H1 (cell line): ENCODE data around the gene ETS1. TPM values are rescaled to one million over a fixed set of nuclear protein-coding genes. Genes with fewer than 3 reads are reported as not detected.

Source experiments
- CTCF ChIA-PET: fragments of 300-600 bp; sonication (Branson Sonifier 250); formaldehyde crosslinking; loops from one replicate; lab custom pipeline; 2021; ENCODE audit not compliant: partially characterized antibody; lab: Charles Lee
- POLR2A ChIA-PET: fragments of 300-600 bp; sonication (Branson Sonifier 250); formaldehyde crosslinking; loops from one replicate; lab custom pipeline; 2021; ENCODE audit warnings: inconsistent platforms; ENCODE audit not compliant: partially characterized antibody; lab: Charles Lee
- DNase-seq, 2 experiments: peaks; one replicate each; pipeline versions ENCODE4 v3.0.0 to v3.0.0-alpha.2; 2010 to 2022; ENCODE audit warnings: low spot score in 2 of 2, low read depth in 1 of 2, mixed read lengths in 1 of 2
- FAIRE-seq: peaks from 2 replicates; lab custom pipeline; 2011; peaks lifted over from hg19 to GRCh38; lab: Jason Lieb, UNC
- H2AFZ ChIP-seq: 2 replicates; pipeline ENCODE4 v1.8.1; 2012; ENCODE audit warnings: low read length, inconsistent platforms
- H2AK5ac ChIP-seq: 2 replicates; pipeline ENCODE4 v1.6.1; 2013; ENCODE audit warnings: low read depth, low read length
- H2BK120ac ChIP-seq: replicated peaks from 2 replicates; pipeline ENCODE3; 2013; ENCODE audit warnings: low read depth, low read length, inconsistent platforms
- H2BK12ac ChIP-seq: 2 replicates; pipeline ENCODE4 v1.6.1; 2013; ENCODE audit warnings: low read depth, low read length
- H2BK15ac ChIP-seq: 2 replicates; pipeline ENCODE4 v1.6.1; 2013; ENCODE audit warnings: low read length
- H2BK20ac ChIP-seq: 2 replicates; pipeline ENCODE4 v1.6.1; 2013; ENCODE audit warnings: low read length
- H2BK5ac ChIP-seq: 2 replicates; pipeline ENCODE4 v1.6.1; 2013; ENCODE audit warnings: low read depth, low read length
- H3K14ac ChIP-seq: 2 replicates; pipeline ENCODE4 v1.6.1; 2013; ENCODE audit warnings: inconsistent platforms; ENCODE audit not compliant: insufficient read length
- H3K18ac ChIP-seq: 2 replicates; pipeline ENCODE4 v1.6.1; 2013; ENCODE audit warnings: low read length; ENCODE audit errors: extremely low read depth
- H3K23ac ChIP-seq: 2 replicates; pipeline ENCODE4 v1.6.1; 2013; ENCODE audit warnings: inconsistent platforms; ENCODE audit not compliant: insufficient read length
- H3K23me2 ChIP-seq: 2 replicates; pipeline ENCODE4 v1.6.1; 2013; ENCODE audit warnings: low read depth, low read length
- H3K27ac ChIP-seq: 2 replicates; pipeline ENCODE4 v1.6.1; 2011; ENCODE audit warnings: low read depth, low read length, inconsistent platforms
- H3K27me3 ChIP-seq, 4 experiments: replicated peaks in 1 of 4; 1 replicate in 1 of 4; 2 replicates in 3 of 4; pipeline versions ENCODE4 v1.6.1 to v1.8.1; 2011 to 2013; ENCODE audit warnings: low read length in 3 of 4, mild to moderate bottlenecking in 3 of 4, inconsistent platforms in 2 of 4, mixed read lengths in 2 of 4, moderate library complexity in 1 of 4; ENCODE audit not compliant: control insufficient read depth in 3 of 4, insufficient read depth in 3 of 4; ENCODE audit errors: extremely low read depth in 1 of 4
- H3K36me3 ChIP-seq, 4 experiments: 2 replicates each; pipeline versions ENCODE4 v1.6.1 to v1.8.1; 2011 to 2013; ENCODE audit warnings: mild to moderate bottlenecking in 4 of 4, low read length in 3 of 4, moderate library complexity in 2 of 4, control low read depth in 1 of 4, inconsistent platforms in 1 of 4; ENCODE audit not compliant: insufficient read depth in 4 of 4, control insufficient read depth in 2 of 4
- H3K4ac ChIP-seq: replicated peaks from 2 replicates; pipeline ENCODE3; 2013; ENCODE audit warnings: low read length, low read depth, mixed read lengths, inconsistent platforms; ENCODE audit not compliant: insufficient read length
- H3K4me1 ChIP-seq, 4 experiments: replicated peaks in 1 of 4; 1 replicate in 1 of 4; 2 replicates in 3 of 4; pipeline versions ENCODE4 v1.6.1 to v1.8.1; 2011 to 2013; ENCODE audit warnings: low read length in 3 of 4, inconsistent platforms in 2 of 4, mixed read lengths in 1 of 4; ENCODE audit not compliant: insufficient read depth in 4 of 4, control insufficient read depth in 3 of 4
- H3K4me2 ChIP-seq, 2 experiments: 2 replicates each; pipeline versions ENCODE4 v1.6.1 to v1.8.1; 2011 to 2013; ENCODE audit warnings: low read depth in 2 of 2, low read length in 2 of 2, control low read depth in 1 of 2, inconsistent platforms in 1 of 2, mild to moderate bottlenecking in 1 of 2; ENCODE audit not compliant: insufficient read depth in 1 of 2
- H3K4me3 ChIP-seq, 4 experiments: fragments of 200-600, 300-600 bp in 1 of 4; sonication (generic), shearing (Covaris generic), sonication (Bioruptor Twin) in 1 of 4; 2 replicates each; pipeline versions ENCODE4 v1.5.1 to v1.8.1; 2011 to 2016; ENCODE audit warnings: low read length in 4 of 4, low read depth in 3 of 4, control low read depth in 2 of 4, inconsistent platforms in 2 of 4, mild to moderate bottlenecking in 2 of 4, mixed read lengths in 1 of 4, moderate library complexity in 1 of 4; ENCODE audit not compliant: insufficient read depth in 2 of 4; ENCODE audit errors: extremely low read depth in 1 of 4
- H3K56ac ChIP-seq: replicated peaks from 2 replicates; pipeline ENCODE3; 2013; ENCODE audit warnings: low read depth, mild to moderate bottlenecking, mixed read lengths, low read length, inconsistent platforms; ENCODE audit not compliant: insufficient read length
- H3K79me1 ChIP-seq: 2 replicates; pipeline ENCODE4 v1.6.1; 2013; ENCODE audit warnings: low read depth, low read length, control low read depth
- H3K79me2 ChIP-seq, 2 experiments: 2 replicates each; pipeline versions ENCODE4 v1.6.1 to v1.8.1; 2012 to 2013; ENCODE audit warnings: low read length in 2 of 2, mild to moderate bottlenecking in 2 of 2, inconsistent platforms in 1 of 2; ENCODE audit not compliant: insufficient read depth in 2 of 2, control insufficient read depth in 1 of 2
- H3K9ac ChIP-seq, 4 experiments: replicated peaks in 1 of 4; 1 replicate in 1 of 4; 2 replicates in 3 of 4; pipeline versions ENCODE4 v1.6.1 to v1.8.1; 2011 to 2013; ENCODE audit warnings: low read depth in 3 of 4, low read length in 3 of 4, control low read depth in 2 of 4, mild to moderate bottlenecking in 2 of 4, moderate library complexity in 2 of 4, inconsistent platforms in 1 of 4; ENCODE audit errors: extremely low read depth in 1 of 4
- H3K9me3 ChIP-seq, 2 experiments: 2 replicates each; pipeline versions ENCODE4 v1.6.1 to v1.8.1; 2012 to 2013; ENCODE audit warnings: mild to moderate bottlenecking in 2 of 2, moderate library complexity in 2 of 2, control low read depth in 1 of 2, inconsistent platforms in 1 of 2, low read depth in 1 of 2, low read length in 1 of 2, mixed read lengths in 1 of 2; ENCODE audit not compliant: insufficient read depth in 2 of 2
- H4K20me1 ChIP-seq, 2 experiments: replicated peaks in 1 of 2; 2 replicates each; pipeline versions ENCODE3 to v1.8.1; 2011 to 2013; ENCODE audit warnings: inconsistent platforms in 2 of 2, low read length in 2 of 2, mild to moderate bottlenecking in 1 of 2; ENCODE audit not compliant: insufficient read depth in 2 of 2, control insufficient read depth in 1 of 2
- H4K5ac ChIP-seq: 2 replicates; pipeline ENCODE4 v1.6.1; 2013; ENCODE audit warnings: low read length, low read depth, mixed read lengths, inconsistent platforms; ENCODE audit not compliant: insufficient read length
- H4K8ac ChIP-seq: 2 replicates; pipeline ENCODE4 v1.8.0; 2013; ENCODE audit warnings: mild to moderate bottlenecking, moderate library complexity, low read length, inconsistent platforms; ENCODE audit not compliant: insufficient read depth; ENCODE audit errors: extremely low read depth
- H4K91ac ChIP-seq: replicated peaks from 2 replicates; pipeline ENCODE3; 2013; ENCODE audit warnings: low read length, mixed read lengths, inconsistent platforms; ENCODE audit not compliant: insufficient read length
- CEBPB ChIP-seq: IDR thresholded peaks from 2 replicates; pipeline ENCODE4 v1.6.1; 2012; ENCODE audit warnings: low read depth, low read length
- CHD2 ChIP-seq: IDR thresholded peaks from 2 replicates; pipeline ENCODE4 v1.6.1; 2012; ENCODE audit warnings: low read length, improper control_type of control experiment
- KDM1A ChIP-seq: fragments of 200-600, 300-600 bp; sonication (generic); IDR thresholded peaks from 2 replicates; pipeline ENCODE4 v1.7.1; 2016; ENCODE audit warnings: mild to moderate bottlenecking, low read length, borderline replicate concordance
- KDM5A ChIP-seq: fragments of 200-600 bp; IDR thresholded peaks from 2 replicates; pipeline ENCODE4 v1.7.1; 2012; ENCODE audit warnings: mild to moderate bottlenecking, low read length, inconsistent platforms, mixed read lengths
- WGBS, 2 experiments: shearing (Covaris generic) in 1 of 2; methylation state at CpG; one replicate each; pipeline versions ENCODE4 v1.1.6 to v1.1.7; 2013 to 2015; ENCODE audit warnings: low lambda C conversion rate in 2 of 2, mixed read lengths in 2 of 2, inconsistent platforms in 1 of 2, low coverage in 1 of 2, missing lambda C conversion rate in 1 of 2; ENCODE audit not compliant: insufficient replicate concordance in 2 of 2, insufficient coverage in 1 of 2, insufficient read length in 1 of 2; ENCODE audit errors: extremely low coverage in 1 of 2, missing lambda C conversion rate in 1 of 2; 5-methylcytosine and 5-hydroxymethylcytosine counted together
- polyA plus RNA-seq, 7 experiments: library from polyadenylated mRNA; depleted of rRNA in 3 of 7; stranded (reverse) in 5 of 7; unstranded in 2 of 7; fragments of >200 nt in 5 of 7; fragments of 200-250 nt in 2 of 7; gene quantifications; 1 replicate in 5 of 7; 2 replicates in 1 of 7; 4 replicates in 1 of 7; pipeline versions ENCODE4 v1.2.1 to v1.2.3, GENCODE V29; 2011 to 2013; ENCODE audit warnings: missing spikeins in 2 of 7, mixed read lengths in 2 of 7
- total RNA-seq: library from RNA; stranded (reverse); fragmentation: NEBNext Ultra II Directional; extraction: Animal tissue kit (Norgen Biotek cat#: 25700); gene quantifications from 2 replicates; pipeline ENCODE4 v1.2.1, GENCODE V29; 2021
- TF ChIP-seq, protein P1 (sequence below): IDR thresholded peaks from 2 replicates; pipeline ENCODE4 v1.6.1; 2011; ENCODE audit warnings: low read depth, mild to moderate bottlenecking, low read length; ENCODE audit not compliant: insufficient read depth

ETS1 gene
- total and polyA plus RNA-seq, 2 of the 8 experiments (the other 6 are each of a cell fraction or from before 2014, with no cell fraction given), result 10.0 to 35.3 TPM

- H2AK5ac ChIP-seq, result no peak overlapping the region
- H3K79me1 ChIP-seq, result no peaks in the 10 kb centered on the region
- H2BK12ac ChIP-seq, result no peak overlapping the region
- H3K9me3 ChIP-seq, result no peaks in the 10 kb centered on the region
- no peak overlapping the region for H3K23ac ChIP-seq
- no peaks in the 10 kb centered on the region for H3K27me3 ChIP-seq
- no peak overlapping the region for H2BK20ac ChIP-seq
- TF ChIP-seq CHD2, result no peak
- TF ChIP-seq KDM1A, result no peak
- TF ChIP-seq, protein P1, sequence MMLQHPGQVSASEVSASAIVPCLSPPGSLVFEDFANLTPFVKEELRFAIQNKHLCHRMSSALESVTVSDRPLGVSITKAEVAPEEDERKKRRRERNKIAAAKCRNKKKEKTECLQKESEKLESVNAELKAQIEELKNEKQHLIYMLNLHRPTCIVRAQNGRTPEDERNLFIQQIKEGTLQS, result no peak
- TF ChIP-seq CEBPB, result no peak
- no peak for TF ChIP-seq KDM5A
- no peak overlapping the region for H3K4me3 ChIP-seq
- H3K79me2 ChIP-seq, result no peaks in the 10 kb centered on the region; a peak in 1 of 4 replicates
- WGBS, 2 experiments, result 88% methylated on average over 4 of the region's 4 CpGs; no CpG with 5 or more reads in 1 of the 2 experiments
- ChIA-PET POLR2A (no interaction called here), CTCF (interaction anchor here (1.5 kb wide), 2 partner anchors 10 to 16 kb away, joined by 5 read pairs; no protein-coding TSS in a partner anchor)
- peaks cover 0 to 12% (median 5%) of the 10 kb centered on the region in 4 experiments; a peak in 5 of 7 replicates for H3K4me1 ChIP-seq
- H2AFZ ChIP-seq, result no peak overlapping the region
- DNase-seq (no peak), FAIRE-seq (no peak)
- H3K4ac ChIP-seq, result no peak overlapping the region
- no peak overlapping the region for H3K56ac ChIP-seq
- no peaks in the 10 kb centered on the region for H4K20me1 ChIP-seq
- H4K5ac ChIP-seq, result no peak overlapping the region
- H3K14ac ChIP-seq, result no peak overlapping the region
- H3K4me2 ChIP-seq, result no peak overlapping the region
- no peak overlapping the region for H4K91ac ChIP-seq
- no peak overlapping the region for H3K27ac ChIP-seq
- no peak overlapping the region for H3K18ac ChIP-seq
- H2BK5ac ChIP-seq, result no peak overlapping the region
- H3K36me3 ChIP-seq, result no peaks in the 10 kb centered on the region
- H3K23me2 ChIP-seq, result no peaks in the 10 kb centered on the region
- no peak overlapping the region for H2BK120ac ChIP-seq
- no peak overlapping the region for H2BK15ac ChIP-seq
- no peak overlapping the region for H3K9ac ChIP-seq
- no peak overlapping the region for H4K8ac ChIP-seq
Observed at GRCh38 chr11:128501008-128501407, 86.3 kb downstream of the ETS1 start.
